Measurements from ENCODE around the gene GRK5. TPM values are rescaled to one million over a fixed set of nuclear protein-coding genes. Genes with fewer than 3 reads are reported as not detected.

The GRK5 gene
- total RNA-seq, 5 donors from 2014 or later (not counting 1 experiment from before 2014, with no cell fraction given): 21.7 to 36.8 (median 30.6) TPM

GRCh38 chr10:119496273-119496672 is 288.9 kb downstream of the GRK5 start:
- POLR2A ChIA-PET: interaction anchor here in 1 of 2 donors (1.2 kb wide), 1 partner anchor 15 kb away, joined by 11 read pairs; no protein-coding TSS in a partner anchor
- peak overlapping the region in 1 of 3 donors; percentile 33 for H3K4me3 Mint-ChIP-seq

GRCh38 chr10:119497243-119497642 is 289.9 kb downstream of the GRK5 start:
- Histone ChIP-seq H3K27ac (ENCODE audit: low read length) (no peak overlapping the region), H3K9me3 (no peaks in the 10 kb centered on the region), H3K4me3 (ENCODE audit: control insufficient read depth in 1 of 2, extremely low read depth in 1 of 2, low read length in 1 of 2) (no peak overlapping the region), H3K4me1 (ENCODE audit: control insufficient read depth in 1 of 2, extremely low read depth in 1 of 2, insufficient read depth in 2 of 2, low read length in 2 of 2) (peaks cover 42 to 92% of the 10 kb centered on the region in 2 experiments), H3K36me3 (ENCODE audit: control insufficient read depth in 2 of 2, extremely low read depth in 1 of 2, insufficient read depth in 1 of 2, low read length in 1 of 2) (peaks cover 0 to 18% of the 10 kb centered on the region in 2 donors), H3K27me3 (replicated peaks in 1 of 2; ENCODE audit: control insufficient read depth in 2 of 2, extremely low read depth in 1 of 2, insufficient read depth in 2 of 2, low read length in 1 of 2) (no peaks in the 10 kb centered on the region)
- WGBS (ENCODE audit: insufficient coverage): 100% methylated on average over 2 of the region's 9 CpGs
- POLR2A ChIA-PET: interaction anchor here in 1 of 2 donors (1.2 kb wide), 1 partner anchor 14 kb away, joined by 11 read pairs; no protein-coding TSS in a partner anchor
- Mint-ChIP-seq H3K27ac (peak overlapping the region; percentile 75 to 99), H3K4me1 (peaks cover 82 to 86% (median 86%) of the 10 kb centered on the region in 3 donors), H3K9me3 (no peaks in the 10 kb centered on the region), H3K4me3 (peak overlapping the region in 1 of 3 donors; percentile 84), H3K27me3 (no peaks in the 10 kb centered on the region), H3K36me3 (peaks cover 25% of the 10 kb centered on the region)
- no peak for ATAC-seq (replicated peaks in 1 of 4)
- no peak for DNase-seq
- CTCF ChIA-PET: no interaction called here

More at GRCh38 chr10:119496273-119496672, 288.9 kb downstream of the GRK5 start:
- Histone ChIP-seq H3K27ac (ENCODE audit: low read length) (peak overlapping the region; percentile 45), H3K27me3 (replicated peaks in 1 of 2; ENCODE audit: control insufficient read depth in 2 of 2, extremely low read depth in 1 of 2, insufficient read depth in 2 of 2, low read length in 1 of 2) (no peaks in the 10 kb centered on the region), H3K4me1 (ENCODE audit: control insufficient read depth in 1 of 2, extremely low read depth in 1 of 2, insufficient read depth in 2 of 2, low read length in 2 of 2) (peaks cover 42 to 82% of the 10 kb centered on the region in 2 experiments), H3K9me3 (no peaks in the 10 kb centered on the region), H3K36me3 (ENCODE audit: control insufficient read depth in 2 of 2, extremely low read depth in 1 of 2, insufficient read depth in 1 of 2, low read length in 1 of 2) (peaks cover 0 to 18% of the 10 kb centered on the region in 2 donors), H3K4me3 (ENCODE audit: control insufficient read depth in 1 of 2, extremely low read depth in 1 of 2, low read length in 1 of 2) (no peak overlapping the region)
- Mint-ChIP-seq H3K4me1 (peaks cover 79 to 85% (median 82%) of the 10 kb centered on the region in 3 donors), H3K27ac (peak overlapping the region; percentile 91 to 99), H3K27me3 (no peaks in the 10 kb centered on the region), H3K9me3 (no peaks in the 10 kb centered on the region), H3K36me3 (peaks cover 22% of the 10 kb centered on the region)
- CTCF ChIA-PET: no interaction called here
- ATAC-seq (replicated peaks in 1 of 4) (peak in 3 of 4 experiments; percentile 13 to 21 (median 20)), DNase-seq (no peak)
- 35% methylated on average over 6 of the region's 7 CpGs for whole genome bisulfite sequencing (ENCODE audit: insufficient coverage)

GRCh38 chr10:119498889-119499676 is 291.7 kb downstream of the GRK5 start:
- DNase-seq: peak in 1 of 35 experiments; percentile 54
- 69% methylated on average over 3 of the region's 11 CpGs for WGBS (ENCODE audit: insufficient coverage)
- H3K4me1 Mint-ChIP-seq: peaks cover 89 to 91% (median 90%) of the 10 kb centered on the region in 3 donors

GRCh38 chr10:119499677-119500002 is 292.3 kb downstream of the GRK5 start:
- Histone ChIP-seq H3K27ac (ENCODE audit: low read length) (peak overlapping the region; percentile 93), H3K27me3 (replicated peaks in 1 of 2; ENCODE audit: control insufficient read depth in 2 of 2, extremely low read depth in 1 of 2, insufficient read depth in 2 of 2, low read length in 1 of 2) (no peaks in the 10 kb centered on the region), H3K4me1 (ENCODE audit: control insufficient read depth in 1 of 2, extremely low read depth in 1 of 2, insufficient read depth in 2 of 2, low read length in 2 of 2) (peaks cover 55 to 95% of the 10 kb centered on the region in 2 experiments), H3K36me3 (ENCODE audit: control insufficient read depth in 2 of 2, extremely low read depth in 1 of 2, insufficient read depth in 1 of 2, low read length in 1 of 2) (peaks cover 0 to 21% of the 10 kb centered on the region in 2 donors), H3K4me3 (ENCODE audit: control insufficient read depth in 1 of 2, extremely low read depth in 1 of 2, low read length in 1 of 2) (no peak overlapping the region), H3K9me3 (no peaks in the 10 kb centered on the region)
- WGBS (ENCODE audit: insufficient coverage): 80% methylated on average over 2 of the region's 5 CpGs
- H3K27ac Mint-ChIP-seq: peak overlapping the region; percentile 99 to 100
- ATAC-seq (replicated peaks in 1 of 4): no peak
- CTCF ChIA-PET: interaction anchor here (0.7 to 1.0 kb wide), 3 partner anchors 10 to 245 kb away, joined by 3 to 4 read pairs (median 3); no protein-coding TSS in a partner anchor
- no peaks in the 10 kb centered on the region for H3K27me3 Mint-ChIP-seq
- peak overlapping the region in 2 of 3 donors; percentile 46 to 84 for H3K4me3 Mint-ChIP-seq
- POLR2A ChIA-PET: interaction anchor here (0.5 to 0.7 kb wide), 2 partner anchors 316 to 422 kb away, joined by 3 read pairs; no protein-coding TSS in a partner anchor
- no peak for DNase-seq
- H3K36me3 Mint-ChIP-seq: peaks cover 38% of the 10 kb centered on the region
- H3K4me1 Mint-ChIP-seq: peaks cover 89 to 91% (median 90%) of the 10 kb centered on the region in 3 donors
- H3K9me3 Mint-ChIP-seq: no peaks in the 10 kb centered on the region

More at GRCh38 chr10:119498889-119499676, 291.7 kb downstream of the GRK5 start:
- Mint-ChIP-seq H3K27me3 (no peaks in the 10 kb centered on the region), H3K27ac (peak overlapping the region; percentile 99 to 100), H3K36me3 (peaks cover 33% of the 10 kb centered on the region), H3K9me3 (no peaks in the 10 kb centered on the region), H3K4me3 (peak overlapping the region; percentile 3 to 84 (median 46))
- Histone ChIP-seq H3K9me3 (no peaks in the 10 kb centered on the region), H3K27ac (ENCODE audit: low read length) (peak overlapping the region; percentile 93), H3K4me1 (ENCODE audit: control insufficient read depth in 1 of 2, extremely low read depth in 1 of 2, insufficient read depth in 2 of 2, low read length in 2 of 2) (peaks cover 55 to 95% of the 10 kb centered on the region in 2 experiments), H3K4me3 (ENCODE audit: control insufficient read depth in 1 of 2, extremely low read depth in 1 of 2, low read length in 1 of 2) (no peak overlapping the region), H3K36me3 (ENCODE audit: control insufficient read depth in 2 of 2, extremely low read depth in 1 of 2, insufficient read depth in 1 of 2, low read length in 1 of 2) (peaks cover 0 to 21% of the 10 kb centered on the region in 2 donors), H3K27me3 (replicated peaks in 1 of 2; ENCODE audit: control insufficient read depth in 2 of 2, extremely low read depth in 1 of 2, insufficient read depth in 2 of 2, low read length in 1 of 2) (no peaks in the 10 kb centered on the region)
- ChIA-PET POLR2A (interaction anchor here in 1 of 2 donors (0.5 kb wide), 1 partner anchor 315 kb away, joined by 3 read pairs; no protein-coding TSS in a partner anchor), CTCF (interaction anchor here in 1 of 2 donors (0.7 kb wide), 1 partner anchor 246 kb away, joined by 3 read pairs; no protein-coding TSS in a partner anchor)
- no peak for ATAC-seq (replicated peaks in 1 of 4)

- no peaks in the 10 kb centered on the region for H3K9me3 Mint-ChIP-seq
- DNase-seq (no peak), ATAC-seq (replicated peaks in 1 of 4) (no peak)
- H3K4me1 ChIP-seq (ENCODE audit: control insufficient read depth in 1 of 2, extremely low read depth in 1 of 2, insufficient read depth in 2 of 2, low read length in 2 of 2): peaks cover 57 to 95% of the 10 kb centered on the region in 2 experiments
- H3K4me3 Mint-ChIP-seq: peak overlapping the region; percentile 21 to 84 (median 26)
- no peaks in the 10 kb centered on the region for H3K27me3 Mint-ChIP-seq
- no peaks in the 10 kb centered on the region for H3K9me3 ChIP-seq
- CTCF ChIA-PET: interaction anchor here (0.6 to 1.0 kb wide), 5 partner anchors 9 to 425 kb away, joined by 3 to 4 read pairs (median 3); no protein-coding TSS in a partner anchor
- H3K4me3 ChIP-seq (ENCODE audit: control insufficient read depth in 1 of 2, extremely low read depth in 1 of 2, low read length in 1 of 2): no peak overlapping the region
- peaks cover 38% of the 10 kb centered on the region for H3K36me3 Mint-ChIP-seq
- peaks cover 0 to 23% of the 10 kb centered on the region in 2 donors for H3K36me3 ChIP-seq (ENCODE audit: control insufficient read depth in 2 of 2, extremely low read depth in 1 of 2, insufficient read depth in 1 of 2, low read length in 1 of 2)
- WGBS (ENCODE audit: insufficient coverage): 93% methylated on average over 2 of the region's 8 CpGs
- peak overlapping the region; percentile 99 to 100 for H3K27ac Mint-ChIP-seq
- H3K27ac ChIP-seq (ENCODE audit: low read length): peak overlapping the region; percentile 93
- H3K27me3 ChIP-seq (replicated peaks in 1 of 2; ENCODE audit: control insufficient read depth in 2 of 2, extremely low read depth in 1 of 2, insufficient read depth in 2 of 2, low read length in 1 of 2): no peaks in the 10 kb centered on the region
- POLR2A ChIA-PET: interaction anchor here (0.5 to 0.7 kb wide), 2 partner anchors 317 to 423 kb away, joined by 3 read pairs; no protein-coding TSS in a partner anchor
- H3K4me1 Mint-ChIP-seq: peaks cover 89 to 90% (median 90%) of the 10 kb centered on the region in 3 donors
Measured at GRCh38 chr10:119500123-119500795, 292.9 kb downstream of the GRK5 start.

DNA sequence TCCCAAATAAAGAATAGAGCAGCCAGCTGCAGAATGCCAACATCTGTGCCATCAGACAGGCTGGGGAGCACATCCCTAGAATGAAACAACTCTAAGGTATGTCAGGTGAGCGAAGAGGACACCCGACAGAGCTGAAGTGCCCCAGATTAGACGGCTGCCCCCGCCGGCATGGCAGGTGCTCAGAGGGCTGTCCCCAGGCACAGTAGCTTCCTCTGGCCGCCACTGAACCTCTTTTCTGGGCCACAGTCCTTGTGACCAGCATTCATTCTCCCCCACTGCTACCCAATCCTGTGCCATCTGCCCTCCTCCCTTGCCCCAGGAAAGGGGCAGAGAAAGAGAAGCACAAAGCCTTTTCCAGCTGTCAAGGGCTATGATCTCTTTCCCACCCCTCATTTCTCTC is 293.4 kb downstream of the GRK5 start:
- DNase-seq (no peak), ATAC-seq (replicated peaks in 1 of 4) (no peak)
- CTCF ChIA-PET: interaction anchor here in 1 of 2 donors (0.8 kb wide), 1 partner anchor 359 kb away, joined by 3 read pairs; no protein-coding TSS in a partner anchor
- Mint-ChIP-seq H3K9me3 (no peaks in the 10 kb centered on the region), H3K4me1 (peaks cover 91 to 93% (median 93%) of the 10 kb centered on the region in 3 donors), H3K36me3 (peaks cover 40% of the 10 kb centered on the region), H3K27me3 (no peaks in the 10 kb centered on the region), H3K27ac (peak overlapping the region; percentile 99 to 100), H3K4me3 (peak overlapping the region; percentile 21 to 84 (median 26))
- 64% methylated on average over 6 of the region's 6 CpGs for WGBS (ENCODE audit: insufficient coverage)
- peaks cover 63 to 96% of the 10 kb centered on the region in 2 experiments for H3K4me1 ChIP-seq (ENCODE audit: control insufficient read depth in 1 of 2, extremely low read depth in 1 of 2, insufficient read depth in 2 of 2, low read length in 2 of 2)
- peak overlapping the region; percentile 93 for H3K27ac ChIP-seq (ENCODE audit: low read length)
- POLR2A ChIA-PET: no interaction called here
- H3K27me3 ChIP-seq (replicated peaks in 1 of 2; ENCODE audit: control insufficient read depth in 2 of 2, extremely low read depth in 1 of 2, insufficient read depth in 2 of 2, low read length in 1 of 2): no peaks in the 10 kb centered on the region
- H3K4me3 ChIP-seq (ENCODE audit: control insufficient read depth in 1 of 2, extremely low read depth in 1 of 2, low read length in 1 of 2): no peak overlapping the region
- no peaks in the 10 kb centered on the region for H3K9me3 ChIP-seq
- peaks cover 0 to 28% of the 10 kb centered on the region in 2 donors for H3K36me3 ChIP-seq (ENCODE audit: control insufficient read depth in 2 of 2, extremely low read depth in 1 of 2, insufficient read depth in 1 of 2, low read length in 1 of 2)
